PFSK-1 (cell line): ENCODE data around the gene CRYAA.

Experiments
- POLR2AphosphoS5 ChIP-seq: IDR thresholded peaks from 2 replicates; pipeline ENCODE4 v1.6.1; 2012; ENCODE audit warnings: low read depth, mild to moderate bottlenecking, control low read depth, low read length, moderate library complexity
- REST ChIP-seq, 2 experiments: IDR thresholded peaks; 2 replicates each; pipeline versions ENCODE4 v1.6.1 to v1.8.0; 2011 to 2012; ENCODE audit warnings: low read depth in 2 of 2, low read length in 2 of 2, control low read depth in 1 of 2, inconsistent platforms in 1 of 2, mild to moderate bottlenecking in 1 of 2, moderate library complexity in 1 of 2; ENCODE audit not compliant: insufficient read depth in 1 of 2
- SIN3A ChIP-seq: IDR thresholded peaks from 2 replicates; pipeline ENCODE4 v1.6.1; 2012; ENCODE audit warnings: mild to moderate bottlenecking, low read length, moderate library complexity, borderline replicate concordance; ENCODE audit not compliant: insufficient read depth
- TAF1 ChIP-seq: IDR thresholded peaks from 2 replicates; pipeline ENCODE4 v1.6.1; 2012; ENCODE audit warnings: low read length, control low read depth, borderline replicate concordance; ENCODE audit not compliant: insufficient read depth

GRCh38 chr21:43203591-43203990 lies 34.8 kb downstream of the CRYAA start:
- TF ChIP-seq POLR2AphosphoS5 (no peak), SIN3A (no peak), TAF1 (no peak), REST (IDR thresholded peaks at IDR 0.05; ENCODE audit: insufficient read depth in 1 of 2, low read depth in 2 of 2, low read length in 2 of 2) (no peak)
